Thyroid gland (tissue), 4 donors: ENCODE data around the gene CDC42EP2. TPM values are rescaled to one million over a fixed set of nuclear protein-coding genes. Genes with fewer than 3 reads are reported as not detected.

Experiments used
- DNase-seq, 2 donors: peaks; one replicate each; pipeline ENCODE4 v3.0.0-alpha.2; 2019
- H3K27ac ChIP-seq, 3 donors: fragments of 200-600 bp; sonication (generic); 1 replicate in 2 of 3; 2 replicates in 1 of 3; pipeline ENCODE4 v1.5.1; 2016 to 2019; ENCODE audit warnings: mild to moderate bottlenecking in 1 of 3, moderate library complexity in 1 of 3
- H3K27me3 ChIP-seq: fragments of 200-600 bp; sonication (generic); one replicate; pipeline ENCODE4 v1.5.1; 2019
- H3K36me3 ChIP-seq, 2 donors: fragments of 200-600 bp; sonication (generic); one replicate each; pipeline ENCODE4 v1.5.1; 2016 to 2019
- H3K4me1 ChIP-seq, 2 donors: fragments of 200-600 bp; sonication (generic); one replicate each; pipeline ENCODE4 v1.5.1; 2017 to 2019
- H3K4me3 ChIP-seq, 3 donors: fragments of 200-600 bp; sonication (generic); replicated peaks in 1 of 3; 1 replicate in 2 of 3; 2 replicates in 1 of 3; pipeline ENCODE4 v1.5.1; 2016; ENCODE audit warnings: mild to moderate bottlenecking in 1 of 3
- H3K9me3 ChIP-seq: fragments of 200-600 bp; sonication (generic); one replicate; pipeline ENCODE4 v1.5.1; 2017
- POLR2A ChIP-seq, 2 donors: fragments of 450-650 bp; IDR thresholded peaks; one replicate each; pipeline ENCODE4 v1.6.1; 2017; ENCODE audit warnings: antibody characterized with exemption in 2 of 2, mild to moderate bottlenecking in 2 of 2, moderate library complexity in 1 of 2
- WGBS, 2 donors: methylation state at CpG; one replicate each; pipeline ENCODE4 v1.1.5; 2017; 5-methylcytosine and 5-hydroxymethylcytosine counted together
- intact Hi-C: fragments of 100-400 bp; cut with DNase I; formaldehyde crosslinking; loops from one replicate; pipeline ENCODE4 v1.15.1; 2023
- total RNA-seq, 4 donors: library from RNA; depleted of rRNA; stranded (reverse); fragments of >200 nt; gene quantifications; one replicate each; pipeline ENCODE4 v1.2.3, GENCODE V29; 2016
- TF ChIP-seq, protein P1 (sequence below), 6 experiments: fragments of 200-600 bp in 3 of 6; fragments of 450-650 bp in 3 of 6; sonication (generic) in 3 of 6; IDR thresholded peaks; one replicate each; pipeline ENCODE4 v1.5.1; 2016 to 2019; ENCODE audit warnings: antibody characterized with exemption in 6 of 6, mild to moderate bottlenecking in 2 of 6, inconsistent platforms in 1 of 6, moderate library complexity in 1 of 6

CDC42EP2 gene
- total RNA-seq, 4 donors from 2014 or later, result 20.6 to 35.7 (median 25.2) TPM

DNA sequence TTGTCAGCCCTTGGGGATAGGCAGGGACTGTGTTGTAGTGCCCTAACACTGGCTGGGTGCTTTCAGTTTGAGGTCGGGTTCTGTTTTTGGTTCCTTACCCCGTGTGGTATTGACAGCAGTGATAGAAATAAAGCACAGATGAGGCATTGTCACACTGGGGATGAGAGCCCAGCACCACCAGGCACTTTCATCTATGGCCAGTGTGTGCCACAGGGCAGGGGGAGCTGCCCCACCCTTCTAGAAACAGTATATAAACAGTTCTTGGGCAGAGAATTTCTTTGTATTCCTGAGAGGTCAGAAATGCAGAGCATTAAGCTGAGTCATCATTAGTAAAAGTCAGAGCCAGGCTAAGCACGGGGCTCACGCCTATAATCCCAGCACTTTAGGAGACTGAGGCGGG lies 23.1 kb upstream of the CDC42EP2 start:
- intact Hi-C loops, result no loop called here
- peak overlapping the region; percentile 86 to 94 (median 89) for H3K27ac ChIP-seq
- no peaks in the 10 kb centered on the region for H3K9me3 ChIP-seq
- H3K4me3 ChIP-seq, result no peak overlapping the region
- no peaks in the 10 kb centered on the region for H3K27me3 ChIP-seq
- peak; percentile 43 to 45 for DNase-seq
- H3K4me1 ChIP-seq, result peaks cover 56 to 71% of the 10 kb centered on the region in 2 donors
- 39 to 42% methylated on average over 5 of the region's 5 CpGs for WGBS, 2 donors
- H3K36me3 ChIP-seq, result no peaks in the 10 kb centered on the region
- TF ChIP-seq POLR2A (IDR thresholded peaks at IDR 0.05), result peak in 1 of 2 donors; percentile 37
- TF ChIP-seq, protein P1, sequence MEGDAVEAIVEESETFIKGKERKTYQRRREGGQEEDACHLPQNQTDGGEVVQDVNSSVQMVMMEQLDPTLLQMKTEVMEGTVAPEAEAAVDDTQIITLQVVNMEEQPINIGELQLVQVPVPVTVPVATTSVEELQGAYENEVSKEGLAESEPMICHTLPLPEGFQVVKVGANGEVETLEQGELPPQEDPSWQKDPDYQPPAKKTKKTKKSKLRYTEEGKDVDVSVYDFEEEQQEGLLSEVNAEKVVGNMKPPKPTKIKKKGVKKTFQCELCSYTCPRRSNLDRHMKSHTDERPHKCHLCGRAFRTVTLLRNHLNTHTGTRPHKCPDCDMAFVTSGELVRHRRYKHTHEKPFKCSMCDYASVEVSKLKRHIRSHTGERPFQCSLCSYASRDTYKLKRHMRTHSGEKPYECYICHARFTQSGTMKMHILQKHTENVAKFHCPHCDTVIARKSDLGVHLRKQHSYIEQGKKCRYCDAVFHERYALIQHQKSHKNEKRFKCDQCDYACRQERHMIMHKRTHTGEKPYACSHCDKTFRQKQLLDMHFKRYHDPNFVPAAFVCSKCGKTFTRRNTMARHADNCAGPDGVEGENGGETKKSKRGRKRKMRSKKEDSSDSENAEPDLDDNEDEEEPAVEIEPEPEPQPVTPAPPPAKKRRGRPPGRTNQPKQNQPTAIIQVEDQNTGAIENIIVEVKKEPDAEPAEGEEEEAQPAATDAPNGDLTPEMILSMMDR (IDR thresholded peaks at IDR 0.05), result no peak

DNA sequence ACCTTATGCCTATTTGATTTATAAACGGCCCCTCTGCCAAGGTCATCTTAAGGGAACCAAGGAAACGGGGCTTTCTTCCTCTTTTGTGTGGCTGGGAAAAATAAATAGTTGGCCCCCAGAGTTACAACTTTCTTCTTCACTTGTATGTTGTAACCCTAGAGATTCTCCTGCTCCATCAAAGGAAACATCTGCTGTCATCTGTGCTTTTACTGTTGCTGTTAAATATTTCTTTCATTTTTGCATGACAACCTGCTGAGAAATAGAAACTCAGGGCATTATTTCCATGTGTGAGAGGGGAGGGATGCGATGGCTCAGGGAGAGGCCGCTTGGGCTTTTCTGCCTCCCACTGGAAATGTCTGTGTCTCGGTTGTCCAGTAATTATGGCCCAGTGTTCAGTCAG lies 21.8 kb upstream of the CDC42EP2 start:
- WGBS, 2 donors, result 77 to 84% methylated on average over 5 of the region's 5 CpGs
- H3K27me3 ChIP-seq, result no peaks in the 10 kb centered on the region
- intact Hi-C loops, result no loop called here
- no peak for DNase-seq
- H3K4me3 ChIP-seq, result no peak overlapping the region
- peaks cover 63 to 72% of the 10 kb centered on the region in 2 donors for H3K4me1 ChIP-seq
- H3K36me3 ChIP-seq, result no peaks in the 10 kb centered on the region
- peak overlapping the region in 1 of 3 donors; percentile 86 for H3K27ac ChIP-seq
- H3K9me3 ChIP-seq, result no peaks in the 10 kb centered on the region
- TF ChIP-seq, protein P1 (IDR thresholded peaks at IDR 0.05), result no peak
- TF ChIP-seq POLR2A (IDR thresholded peaks at IDR 0.05), result no peak

DNA sequence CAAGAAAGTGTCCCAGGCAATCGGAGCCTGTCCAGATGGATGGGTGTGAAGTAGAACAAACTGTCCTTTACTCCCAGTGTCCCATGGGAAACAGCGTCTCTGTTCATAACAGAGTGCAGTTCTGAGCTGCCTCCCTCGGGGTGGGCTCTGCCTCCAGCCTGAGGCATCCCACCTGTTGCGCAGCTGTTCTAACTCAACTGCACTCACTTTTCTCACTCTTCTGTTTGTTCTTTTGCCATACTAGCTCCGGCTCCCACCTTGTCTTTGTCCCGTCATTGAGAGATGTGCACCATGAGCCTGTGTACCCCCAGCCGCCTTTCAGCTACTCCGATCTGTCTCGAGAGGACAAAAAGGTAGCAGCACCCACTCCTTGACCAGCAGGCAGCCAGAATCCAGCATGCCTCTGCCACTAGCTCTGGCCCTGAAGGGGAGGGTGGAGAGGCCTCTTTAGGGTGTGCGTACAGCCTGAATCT lies 20.7 kb upstream of the CDC42EP2 start:
- H3K27me3 ChIP-seq, result no peaks in the 10 kb centered on the region
- DNase-seq, result no peak
- H3K9me3 ChIP-seq, result no peaks in the 10 kb centered on the region
- no peak for TF ChIP-seq POLR2A (IDR thresholded peaks at IDR 0.05)
- TF ChIP-seq, protein P1 (IDR thresholded peaks at IDR 0.05), result no peak
- intact Hi-C loops, result no loop called here
- peaks cover 68 to 83% of the 10 kb centered on the region in 2 donors for H3K4me1 ChIP-seq
- H3K27ac ChIP-seq, result peak overlapping the region in 1 of 3 donors; percentile 89
- 90% methylated on average over 10 of the region's 10 CpGs for WGBS, 2 donors
- no peak overlapping the region for H3K4me3 ChIP-seq
- H3K36me3 ChIP-seq, result no peaks in the 10 kb centered on the region

DNA sequence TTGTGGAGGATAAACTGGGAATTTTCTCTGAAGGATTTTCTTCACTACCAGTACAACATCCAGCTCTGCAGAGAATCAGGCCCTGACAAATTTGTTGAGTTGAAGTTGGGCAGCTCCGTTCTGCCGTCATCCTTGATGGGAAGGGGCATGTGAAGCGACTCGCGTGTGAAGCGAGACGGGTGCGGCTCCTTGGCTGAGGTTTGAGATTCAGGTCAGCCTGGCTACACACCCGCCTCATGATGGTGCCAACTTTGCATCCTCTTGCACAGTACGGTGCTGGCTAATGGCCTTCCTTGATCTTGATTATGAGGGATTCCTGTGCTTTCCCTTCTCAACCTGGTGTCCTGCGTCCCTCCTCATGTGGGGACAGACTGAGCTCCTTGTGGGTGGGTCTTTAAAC lies 19.7 kb upstream of the CDC42EP2 start:
- Histone ChIP-seq H3K27me3 (no peaks in the 10 kb centered on the region), H3K4me3 (no peak overlapping the region), H3K9me3 (no peaks in the 10 kb centered on the region), H3K36me3 (no peaks in the 10 kb centered on the region), H3K4me1 (peaks cover 64 to 85% of the 10 kb centered on the region in 2 donors), H3K27ac (peak overlapping the region; percentile 88 to 91 (median 89))
- DNase-seq, result peak; percentile 22 to 37
- 84 to 89% methylated on average over 10 to 11 of the region's 11 CpGs for WGBS, 2 donors
- no peak for TF ChIP-seq POLR2A (IDR thresholded peaks at IDR 0.05)
- TF ChIP-seq, protein P1 (IDR thresholded peaks at IDR 0.05), result no peak
- intact Hi-C loops, result no loop called here

DNA sequence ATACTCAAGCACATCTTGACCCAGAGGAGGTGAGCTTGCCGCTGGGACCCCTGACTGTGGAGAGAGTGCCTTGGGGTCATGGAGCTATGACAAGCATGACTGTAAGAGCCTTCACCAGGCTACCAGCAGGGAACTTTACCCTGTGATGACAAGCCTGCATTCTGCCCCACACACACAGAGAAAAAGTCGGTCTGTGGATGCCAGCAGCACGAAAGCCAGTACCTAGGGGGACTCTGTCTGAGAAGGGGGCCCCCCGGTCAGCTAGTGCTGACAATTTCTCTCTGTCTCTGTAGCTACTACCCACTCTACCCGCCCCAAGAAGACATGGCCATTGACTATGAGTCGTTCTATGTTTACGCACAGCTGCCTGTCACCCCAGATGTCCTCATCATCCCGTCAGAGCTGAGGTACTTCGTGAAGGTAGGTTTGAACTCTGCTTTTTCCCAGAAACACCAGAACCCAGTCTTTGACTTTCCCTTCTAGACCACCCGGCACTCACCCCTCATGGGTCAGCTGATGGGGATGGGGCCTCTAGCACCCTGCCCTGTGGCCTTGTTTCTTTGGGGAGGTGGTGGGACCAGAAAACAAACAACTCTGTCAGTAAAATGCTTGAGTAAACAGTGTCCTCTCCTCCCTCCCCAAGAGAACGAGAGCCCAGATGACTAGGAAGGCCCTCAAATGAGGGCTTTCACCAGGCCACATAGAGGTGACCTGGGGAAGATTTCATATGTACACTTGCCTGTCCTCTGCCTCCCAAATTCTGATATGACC lies 18.9 kb upstream of the CDC42EP2 start:
- peaks cover 60 to 77% of the 10 kb centered on the region in 2 donors for H3K4me1 ChIP-seq
- H3K36me3 ChIP-seq, result no peaks in the 10 kb centered on the region
- WGBS, 2 donors, result 68 to 78% methylated on average over 11 of the region's 11 CpGs

More for the DNA sequence above, 18.9 kb upstream of the CDC42EP2 start:
- intact Hi-C loops, result no loop called here
- Histone ChIP-seq H3K9me3 (no peaks in the 10 kb centered on the region), H3K27me3 (no peaks in the 10 kb centered on the region), H3K27ac (peak overlapping the region; percentile 88 to 91 (median 89)), H3K4me3 (no peak overlapping the region)
- no peak for DNase-seq
- TF ChIP-seq POLR2A (IDR thresholded peaks at IDR 0.05), result no peak
- TF ChIP-seq, protein P1 (IDR thresholded peaks at IDR 0.05), result no peak
